HG02642 (cell line): ENCODE data around the gene GLIPR1.
"Not testable (repeated sequence)": the region's sequence is repeated elsewhere in the genome, so short reads cannot be mapped to it uniquely, and the experiment has no call there.

Experiments
- ATAC-seq: cut with Tn5 transposase; IDR thresholded peaks from one replicate; pipeline ENCODE4 v1.9.1; 2021; ENCODE audit warnings: mild to moderate bottlenecking; ENCODE audit not compliant: unreplicated experiment, poor library complexity

GLIPR1 gene

GRCh38 chr12:75471902-75472890 is 8.4 kb upstream of the GLIPR1 start:
- ATAC-seq: no peak

- no peak for ATAC-seq
Observed at GRCh38 chr12:75474116-75474515, 6.4 kb upstream of the GLIPR1 start.

- ATAC-seq: no peak
Observed at GRCh38 chr12:75476071-75476470, 4.5 kb upstream of the GLIPR1 start.

- ATAC-seq: no peak
Observed at GRCh38 chr12:75477137-75477536, 3.4 kb upstream of the GLIPR1 start.

GRCh38 chr12:75478116-75478794 is 2.3 kb upstream of the GLIPR1 start:
- peak; percentile 20 for ATAC-seq

- peak; percentile 27 for ATAC-seq
Observed at GRCh38 chr12:75479963-75480461, 543 bp upstream of the GLIPR1 start.

- peak; percentile 19 for ATAC-seq
Observed at GRCh38 chr12:75481013-75481705, 604 bp downstream of the GLIPR1 start.

- no peak for ATAC-seq
Observed at GRCh38 chr12:75481774-75482173, 1.2 kb downstream of the GLIPR1 start.

GRCh38 chr12:75482646-75483045 is 2.1 kb downstream of the GLIPR1 start:
- no peak for ATAC-seq

GRCh38 chr12:75483431-75483830 is 2.9 kb downstream of the GLIPR1 start:
- ATAC-seq: no peak

GRCh38 chr12:75484450-75484849 is 3.9 kb downstream of the GLIPR1 start:
- not testable (repeated sequence) for ATAC-seq

- ATAC-seq: no peak
Observed at GRCh38 chr12:75487308-75487707, 6.8 kb downstream of the GLIPR1 start.

- no peak for ATAC-seq
Observed at GRCh38 chr12:75488553-75488952, 8.0 kb downstream of the GLIPR1 start.

- no peak for ATAC-seq
Observed at GRCh38 chr12:75489187-75489586, 8.6 kb downstream of the GLIPR1 start.

GRCh38 chr12:75489613-75490210 is 9.2 kb downstream of the GLIPR1 start:
- ATAC-seq: peak; percentile 62

- no peak for ATAC-seq
Observed at GRCh38 chr12:75491169-75491568, 10.6 kb downstream of the GLIPR1 start.

- no peak for ATAC-seq
Observed at GRCh38 chr12:75503459-75503858, 22.9 kb downstream of the GLIPR1 start.

- ATAC-seq: no peak
Observed at GRCh38 chr12:75503866-75504265, 23.3 kb downstream of the GLIPR1 start.

GRCh38 chr12:75505706-75506312 is 25.3 kb downstream of the GLIPR1 start:
- ATAC-seq: peak; percentile 53

GRCh38 chr12:75507086-75507485 is 26.5 kb downstream of the GLIPR1 start:
- ATAC-seq: no peak
